ENCODE data around the gene DDX39A.

DNA sequence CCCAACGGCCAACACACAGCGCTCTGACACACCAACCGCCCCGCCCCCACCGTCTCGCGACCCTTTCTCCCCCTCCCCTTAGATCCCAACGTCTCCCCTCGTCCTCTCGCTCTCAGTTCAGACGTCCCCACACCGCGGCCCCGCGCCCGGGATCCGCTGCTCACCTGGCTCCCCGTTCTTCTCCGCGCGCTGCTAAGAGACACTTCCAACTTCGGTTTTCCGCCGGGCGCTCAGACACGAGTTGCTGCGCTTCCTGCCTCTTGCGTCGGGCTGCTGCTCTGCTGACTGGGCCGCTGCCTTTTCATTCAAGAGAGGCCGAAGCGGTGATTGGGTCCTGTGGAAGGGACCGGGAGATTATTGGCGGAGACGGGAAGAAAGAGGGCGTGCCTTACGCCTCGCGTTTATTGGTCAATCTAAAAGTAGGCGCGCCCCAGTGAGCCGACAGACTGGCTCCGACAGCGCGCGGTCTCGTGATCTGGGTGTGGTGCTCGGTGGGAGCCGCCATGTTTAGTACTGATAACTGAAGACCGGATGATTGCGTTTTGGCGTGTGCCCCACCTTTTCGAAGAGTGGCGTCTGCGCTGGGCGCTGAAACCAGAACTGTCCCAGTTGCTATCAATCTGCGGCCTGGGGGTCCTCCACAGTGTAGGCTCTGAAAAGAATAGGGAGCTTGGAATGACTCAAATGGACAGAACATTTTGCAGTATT, at the start of gene DDX39A:
- TF ChIP-seq CTCF (conservative IDR thresholded peaks at IDR 0.05 in 1 of 2, IDR thresholded peaks at IDR 0.05 in 1 of 2; ENCODE audit: low read depth in 1 of 2, low read length in 2 of 2) (no peak), EZH2 (IDR thresholded peaks at IDR 0.05; ENCODE audit: low read length, missing control alignments) (no peak)
